Ishikawa (cell line): ENCODE data around the gene ZEB2.

Experiments used
- CEBPB ChIP-seq: IDR thresholded peaks from 2 replicates; pipeline ENCODE4 v1.6.1; 2012
- EP300 ChIP-seq: IDR thresholded peaks from 2 replicates; pipeline ENCODE4 v1.6.1; 2012; ENCODE audit warnings: borderline replicate concordance
- REST ChIP-seq: IDR thresholded peaks from 2 replicates; pipeline ENCODE4 v1.6.1; 2012; ENCODE audit warnings: low read depth, mild to moderate bottlenecking

DNA sequence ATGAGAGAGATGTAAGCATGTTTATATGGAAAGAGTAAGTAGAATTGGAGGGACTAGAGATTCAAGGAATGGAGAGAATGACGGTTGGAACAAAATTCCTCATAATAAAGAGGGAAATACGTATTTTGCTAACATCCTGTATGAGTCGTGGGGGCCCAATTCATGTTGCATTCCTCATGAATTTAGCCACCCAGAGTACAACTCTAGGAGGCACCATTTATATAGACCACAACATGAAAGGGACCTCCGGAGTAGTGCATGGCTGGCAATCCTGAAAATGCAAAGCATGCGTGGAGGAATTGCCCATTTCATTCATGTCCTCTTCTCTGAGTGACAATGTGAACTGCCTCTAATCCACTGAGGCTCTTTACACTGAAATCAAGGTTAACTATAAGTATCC lies 168.2 kb downstream of the ZEB2 start:
- TF ChIP-seq REST (no peak), CEBPB (no peak), EP300 (no peak)
